ENCODE data around the gene SIX5.

- no peak; the same call in 1 of the 2 replicates for TF ChIP-seq CTCF (conservative IDR thresholded peaks at IDR 0.05)
- TF ChIP-seq EZH2 (IDR thresholded peaks at IDR 0.05; ENCODE audit: low read depth): no peak
Measured at GRCh38 chr19:45782820-45783785, 14.1 kb upstream of the SIX5 start.

All from PC-9 (cell line).